ENCODE data around the gene CD1B. TPM values are rescaled to one million over a fixed set of nuclear protein-coding genes. Genes with fewer than 3 reads are reported as not detected.

CD1B gene
- total and polyA plus RNA-seq, 9 of the 15 experiments (the other 6 are each of a cell fraction or from before 2014, with no cell fraction given): not detected

DNA sequence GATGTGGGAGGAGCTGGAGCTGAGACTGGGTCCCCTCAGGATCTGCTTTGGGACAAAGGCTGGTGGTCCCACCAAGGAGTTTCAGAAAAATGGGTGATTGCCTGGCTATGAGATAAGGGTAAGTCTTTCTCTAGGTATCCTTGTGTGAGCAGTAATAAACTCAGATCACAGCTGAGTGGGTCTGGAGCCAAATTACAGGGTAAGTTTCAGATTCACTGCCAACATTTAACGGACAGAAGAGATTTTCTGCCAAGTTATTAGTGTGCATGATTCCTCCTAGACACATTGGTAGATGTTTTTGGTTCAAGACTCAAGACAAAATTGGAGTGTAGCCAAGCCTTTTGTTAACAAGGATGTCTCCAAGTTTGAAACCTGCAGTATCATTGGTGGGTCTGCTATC lies 7.5 kb downstream of the CD1B start:
- no peak overlapping the region for H2AFZ ChIP-seq (ENCODE audit: low read depth, low read length)
- no peaks in the 10 kb centered on the region for H3K79me2 ChIP-seq (ENCODE audit: control insufficient read depth, insufficient read depth, low read length)
- 6% methylated on average over 1 of the region's 1 CpG for WGBS (ENCODE audit: insufficient coverage, low coverage, missing lambda C conversion rate)
- no peak overlapping the region for H3K4me3 ChIP-seq
- no peaks in the 10 kb centered on the region for H4K20me1 ChIP-seq (replicated peaks; ENCODE audit: control insufficient read depth, insufficient read depth, low read length)
- H3K9me3 ChIP-seq (replicated peaks; ENCODE audit: control insufficient read depth, insufficient read depth, low read depth, low read length): no peaks in the 10 kb centered on the region
- no peaks in the 10 kb centered on the region for H3K27me3 ChIP-seq (ENCODE audit: control insufficient read depth in 2 of 2, insufficient read depth in 2 of 2, low read length in 2 of 2)
- H3K9ac ChIP-seq (ENCODE audit: insufficient read depth in 1 of 2, low read depth in 2 of 2, low read length in 2 of 2): no peak overlapping the region
- no peak overlapping the region for H3K4me2 ChIP-seq (ENCODE audit: insufficient read depth, low read length)
- in situ Hi-C loops (cut with MboI): no loop called here
- POLR2A ChIA-PET: no interaction called here
- H3K9me1 ChIP-seq (ENCODE audit: control insufficient read depth, insufficient read depth, low read length): no peaks in the 10 kb centered on the region
- no peaks in the 10 kb centered on the region for H3K36me3 ChIP-seq (ENCODE audit: control insufficient read depth, insufficient read depth, low read length)
- TF ChIP-seq TAL1 (IDR thresholded peaks at IDR 0.05) (no peak), PRPF4 (IDR thresholded peaks at IDR 0.05; ENCODE audit: insufficient read depth, low read depth, low read length, poor library complexity, severe bottlenecking) (no peak), NELFE (IDR thresholded peaks at IDR 0.05; ENCODE audit: insufficient read depth, insufficient read length) (no peak), POLR3G (IDR thresholded peaks at IDR 0.05; ENCODE audit: extremely low read depth, insufficient read length, insufficient replicate concordance) (no peak), RUNX1 (IDR thresholded peaks at IDR 0.05; ENCODE audit: low read depth) (no peak), U2AF1 (optimal IDR thresholded peaks at IDR 0.05; ENCODE audit: low read depth, low read length) (no peak), NCOA2 (IDR thresholded peaks at IDR 0.05; ENCODE audit: partially characterized antibody in 2 of 2) (no peak)
- TF ChIP-seq, protein P1, sequence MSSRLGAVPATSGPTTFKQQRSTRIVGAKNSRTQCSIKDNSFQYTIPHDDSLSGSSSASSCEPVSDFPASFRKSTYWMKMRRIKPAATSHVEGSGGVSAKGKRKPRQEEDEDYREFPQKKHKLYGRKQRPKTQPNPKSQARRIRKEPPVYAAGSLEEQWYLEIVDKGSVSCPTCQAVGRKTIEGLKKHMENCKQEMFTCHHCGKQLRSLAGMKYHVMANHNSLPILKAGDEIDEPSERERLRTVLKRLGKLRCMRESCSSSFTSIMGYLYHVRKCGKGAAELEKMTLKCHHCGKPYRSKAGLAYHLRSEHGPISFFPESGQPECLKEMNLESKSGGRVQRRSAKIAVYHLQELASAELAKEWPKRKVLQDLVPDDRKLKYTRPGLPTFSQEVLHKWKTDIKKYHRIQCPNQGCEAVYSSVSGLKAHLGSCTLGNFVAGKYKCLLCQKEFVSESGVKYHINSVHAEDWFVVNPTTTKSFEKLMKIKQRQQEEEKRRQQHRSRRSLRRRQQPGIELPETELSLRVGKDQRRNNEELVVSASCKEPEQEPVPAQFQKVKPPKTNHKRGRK (tag; IDR thresholded peaks at IDR 0.05): no peak
- TF ChIP-seq, protein P2, sequence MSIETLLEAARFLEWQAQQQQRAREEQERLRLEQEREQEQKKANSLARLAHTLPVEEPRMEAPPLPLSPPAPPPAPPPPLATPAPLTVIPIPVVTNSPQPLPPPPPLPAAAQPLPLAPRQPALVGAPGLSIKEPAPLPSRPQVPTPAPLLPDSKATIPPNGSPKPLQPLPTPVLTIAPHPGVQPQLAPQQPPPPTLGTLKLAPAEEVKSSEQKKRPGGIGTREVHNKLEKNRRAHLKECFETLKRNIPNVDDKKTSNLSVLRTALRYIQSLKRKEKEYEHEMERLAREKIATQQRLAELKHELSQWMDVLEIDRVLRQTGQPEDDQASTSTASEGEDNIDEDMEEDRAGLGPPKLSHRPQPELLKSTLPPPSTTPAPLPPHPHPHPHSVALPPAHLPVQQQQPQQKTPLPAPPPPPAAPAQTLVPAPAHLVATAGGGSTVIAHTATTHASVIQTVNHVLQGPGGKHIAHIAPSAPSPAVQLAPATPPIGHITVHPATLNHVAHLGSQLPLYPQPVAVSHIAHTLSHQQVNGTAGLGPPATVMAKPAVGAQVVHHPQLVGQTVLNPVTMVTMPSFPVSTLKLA (conservative IDR thresholded peaks at IDR 0.05): no peak
- no TSS peak for BruUV-seq (replicated peaks)
- intact Hi-C loops (cut with micrococcal nuclease): no loop called here
- FAIRE-seq (no peak), ATAC-seq (no peak), DNase-seq (ENCODE audit: extremely low read depth in 1 of 4, low spot score in 3 of 4) (no peak)
- no peaks in the 10 kb centered on the region for H3K4me1 ChIP-seq (replicated peaks in 1 of 2; ENCODE audit: control insufficient read depth in 2 of 2, insufficient read depth in 2 of 2, low read length in 2 of 2)
- H3K27ac ChIP-seq (ENCODE audit: extremely low read depth, low read depth, low read length): no peak overlapping the region
- CTCF ChIA-PET (ENCODE audit: low intra/inter-chr PET ratio): no interaction called here

Data from K562 (cell line).